Measurements from ENCODE around the gene HOXA9. TPM values are rescaled to one million over a fixed set of nuclear protein-coding genes. Genes with fewer than 3 reads are reported as not detected.

The HOXA9 gene
- total and polyA plus RNA-seq, 2 of the 8 experiments (the other 6 are each of a cell fraction or from before 2014, with no cell fraction given) = not detected

- no peak for TF ChIP-seq BCL11A (IDR thresholded peaks at IDR 0.05; ENCODE audit: low read depth in 2 of 2, low read length in 2 of 2)
- TF ChIP-seq RNF2 (IDR thresholded peaks at IDR 0.05; ENCODE audit: borderline replicate concordance, low read depth, low read length, missing control alignments, poor library complexity, severe bottlenecking) = peak; percentile 72
- no peak for TF ChIP-seq ATF3 (IDR thresholded peaks at IDR 0.05; ENCODE audit: insufficient read depth, low read depth, low read length)
- no peak for TF ChIP-seq KDM1A (IDR thresholded peaks at IDR 0.05; ENCODE audit: borderline replicate concordance, low read length)
- TF ChIP-seq SIRT6 (IDR thresholded peaks at IDR 0.05; ENCODE audit: low read length) = no peak
- no peak for TF ChIP-seq SRF (IDR thresholded peaks at IDR 0.05; ENCODE audit: low read depth, low read length)
- no peak for TF ChIP-seq GABPA (IDR thresholded peaks at IDR 0.05; ENCODE audit: borderline replicate concordance, insufficient read depth, low read length)
- no peak for TF ChIP-seq JUND (IDR thresholded peaks at IDR 0.05; ENCODE audit: low read length)
- no peak for TF ChIP-seq SP2 (IDR thresholded peaks at IDR 0.05; ENCODE audit: low read length)
- TF ChIP-seq BACH1 (IDR thresholded peaks at IDR 0.05; ENCODE audit: low read length) = no peak
- TF ChIP-seq MAFK (IDR thresholded peaks at IDR 0.05; ENCODE audit: low read depth, low read length) = no peak
- TF ChIP-seq SIN3A (conservative IDR thresholded peaks at IDR 0.05 in 1 of 2, IDR thresholded peaks at IDR 0.05 in 1 of 2; ENCODE audit: low read depth in 1 of 2, low read length in 2 of 2) = no peak
These were observed 7.6 kb upstream of the HOXA9 start (continued) for GRCh38 chr7:27172823-27173510.

All from H1 (cell line).